Erythroblast (primary cell): ENCODE data around the gene VHLL.

Experiments
- GATA1 ChIP-seq: IDR thresholded peaks from 2 replicates; pipeline ENCODE4 v1.6.1; 2011; ENCODE audit warnings: low read depth, mild to moderate bottlenecking, control low read depth, low read length, moderate library complexity
- POLR2A ChIP-seq: IDR thresholded peaks from 2 replicates; pipeline ENCODE4 v1.6.1; 2011; ENCODE audit warnings: mild to moderate bottlenecking, low read length

DNA sequence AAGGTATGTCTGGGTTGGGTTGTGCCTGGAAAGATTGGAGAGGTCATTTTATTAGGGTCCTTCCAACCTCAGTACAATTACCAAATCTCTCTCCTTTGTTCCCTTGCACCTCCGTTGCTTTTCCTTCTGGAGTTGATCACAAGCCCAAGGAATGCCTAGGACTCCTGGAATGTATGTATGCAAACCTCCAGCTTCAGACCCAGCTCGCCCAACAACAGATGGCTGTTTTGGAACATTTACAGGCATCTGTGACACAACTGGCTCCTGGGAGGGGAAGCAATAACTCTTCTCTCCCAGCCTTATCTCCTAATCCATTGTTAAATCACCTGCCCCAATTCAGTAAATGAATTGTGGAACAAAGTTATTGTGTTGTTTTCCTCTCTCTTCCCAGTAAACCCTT is 47.5 kb upstream of the VHLL start:
- TF ChIP-seq POLR2A (no peak), GATA1 (no peak)
